ENCODE results near the gene MARK4.

MARK4 gene

GRCh38 chr19:45349430-45349941 lies 98.4 kb downstream of the MARK4 start:
- H3K4me3 ChIP-seq (ENCODE audit: low read length): no peak overlapping the region
- DNase-seq (ENCODE audit: low read depth): no peak
- TF ChIP-seq CTCF (IDR thresholded peaks at IDR 0.05; ENCODE audit: insufficient read depth, low read depth, low read length, missing control alignments): no peak

GRCh38 chr19:45350477-45351058 lies 99.5 kb downstream of the MARK4 start:
- no peak for DNase-seq (ENCODE audit: low read depth)
- H3K4me3 ChIP-seq (ENCODE audit: low read length): no peak overlapping the region
- no peak for TF ChIP-seq CTCF (IDR thresholded peaks at IDR 0.05; ENCODE audit: insufficient read depth, low read depth, low read length, missing control alignments)

DNA sequence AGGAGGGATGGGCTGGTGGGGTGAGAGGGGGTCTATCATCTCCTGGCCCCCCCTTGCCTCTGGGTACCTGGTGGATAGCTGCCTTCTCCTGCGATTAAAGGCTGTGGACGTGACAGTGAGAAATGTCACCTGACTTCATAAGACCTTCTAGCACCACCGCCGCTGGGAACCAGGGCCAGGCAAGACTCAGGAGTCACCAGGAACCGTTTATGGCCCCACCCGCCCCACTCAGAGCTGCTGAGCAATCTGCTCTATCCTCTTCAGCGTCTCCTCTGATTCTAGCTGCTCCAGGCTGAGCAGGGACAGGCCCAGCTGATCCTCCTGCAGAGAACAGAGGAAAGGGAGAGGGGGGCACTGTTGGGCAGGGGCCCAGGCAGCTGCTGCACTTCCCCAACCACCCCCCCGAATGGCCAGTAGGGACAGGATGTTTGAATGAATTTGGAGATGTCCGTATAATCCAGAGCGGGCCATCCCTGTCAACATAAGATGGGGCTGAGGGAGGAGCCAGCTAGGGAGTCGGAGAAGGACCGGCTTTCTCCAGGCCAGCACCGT lies 100.4 kb downstream of the MARK4 start:
- H3K4me3 ChIP-seq (ENCODE audit: low read length): no peak overlapping the region
- TF ChIP-seq CTCF (IDR thresholded peaks at IDR 0.05; ENCODE audit: insufficient read depth, low read depth, low read length, missing control alignments): no peak
- DNase-seq (ENCODE audit: low read depth): peak; percentile 32

DNA sequence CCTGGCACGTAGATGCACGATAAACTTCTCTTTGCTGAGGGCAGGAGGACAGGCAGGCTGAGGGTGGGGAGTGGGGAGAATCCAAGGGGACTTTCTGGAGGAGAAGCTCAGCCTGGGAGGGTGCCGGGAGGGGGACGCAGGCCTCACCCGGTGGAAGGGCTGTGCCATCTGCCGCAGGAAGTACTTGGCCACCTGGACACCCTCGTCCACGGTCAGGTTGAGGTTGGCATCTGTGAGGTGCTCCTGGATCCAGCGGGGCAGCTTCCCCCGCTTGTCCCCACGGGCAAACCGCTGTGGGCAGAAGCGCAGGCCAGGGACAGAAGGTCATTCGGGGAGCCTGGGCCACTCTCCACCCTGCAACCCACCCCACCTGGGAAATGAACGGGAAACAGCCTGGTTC lies 101.0 kb downstream of the MARK4 start:
- H3K4me3 ChIP-seq (ENCODE audit: low read length): no peak overlapping the region
- DNase-seq (ENCODE audit: low read depth): no peak
- no peak for TF ChIP-seq CTCF (IDR thresholded peaks at IDR 0.05; ENCODE audit: insufficient read depth, low read depth, low read length, missing control alignments)

GRCh38 chr19:45352471-45352870 lies 101.4 kb downstream of the MARK4 start:
- no peak overlapping the region for H3K4me3 ChIP-seq (ENCODE audit: low read length)
- TF ChIP-seq CTCF (IDR thresholded peaks at IDR 0.05; ENCODE audit: insufficient read depth, low read depth, low read length, missing control alignments): no peak
- DNase-seq (ENCODE audit: low read depth): no peak

DNA sequence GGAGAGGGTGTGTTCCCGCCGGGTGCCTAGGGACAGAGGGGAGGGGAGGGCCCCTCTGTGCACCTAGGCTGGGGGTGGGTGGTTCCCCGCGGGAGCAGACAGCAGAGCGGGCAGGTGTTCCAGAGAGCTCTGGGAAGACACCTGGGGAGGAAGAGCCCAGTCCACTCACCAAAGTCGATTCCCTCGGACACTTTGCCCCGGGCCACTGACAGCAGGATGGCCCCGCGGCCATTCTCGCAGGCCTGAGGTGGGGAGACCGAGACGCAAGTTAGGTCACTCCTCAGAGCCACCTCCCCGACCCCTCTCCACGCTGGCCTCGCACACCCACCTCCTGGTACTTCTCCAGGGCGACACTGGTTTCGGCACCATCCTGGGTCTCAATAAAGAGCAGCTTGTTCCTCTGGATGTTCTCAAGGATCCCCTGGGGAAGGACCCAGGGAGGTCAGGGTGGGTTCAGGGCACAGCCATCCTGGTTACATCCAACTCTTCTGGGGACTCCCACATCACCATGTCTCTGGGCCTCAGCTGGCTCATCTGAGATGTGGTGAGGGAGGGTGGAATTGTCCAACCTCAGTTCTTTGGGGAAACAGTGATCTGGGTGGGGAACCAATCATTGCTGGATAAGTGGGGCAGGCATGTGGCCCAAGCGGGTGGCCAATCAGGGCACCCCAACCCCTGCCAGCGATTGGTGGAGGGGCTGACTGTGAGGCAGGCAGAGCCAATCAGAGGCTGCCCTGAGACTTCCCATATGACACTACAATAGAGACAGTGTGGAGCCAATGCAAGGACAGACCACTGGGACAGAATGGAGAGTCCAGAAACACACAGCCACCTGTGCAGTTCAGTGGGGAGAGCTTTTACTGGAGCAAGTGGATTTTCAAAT lies 102.1 kb downstream of the MARK4 start:
- no peak for DNase-seq (ENCODE audit: low read depth)
- TF ChIP-seq CTCF (IDR thresholded peaks at IDR 0.05; ENCODE audit: insufficient read depth, low read depth, low read length, missing control alignments): no peak
- H3K4me3 ChIP-seq (ENCODE audit: low read length): no peak overlapping the region
